MCF 10A (cell line): ENCODE measurements around the gene IL1RAPL2. TPM values are rescaled to one million over a fixed set of nuclear protein-coding genes. Genes with fewer than 3 reads are reported as not detected.

Experiments
- BruUV-seq: library from RNA; stranded (reverse); fragments of 400-500 nt; replicated peaks from 2 replicates; lab custom pipeline; 2021; lab: Mats Ljungman, UMichigan
- CTCF ChIA-PET: fragments of 300-600 bp; sonication (Branson Sonifier 250); formaldehyde crosslinking; extraction: SDS; loops from one replicate; lab custom pipeline; 2021; ENCODE audit warnings: antibody characterized with exemption, inconsistent platforms; lab: Yijun Ruan, JAX
- POLR2A ChIA-PET: fragments of 300-600, 350-650 bp; sonication (Branson Sonifier 250); formaldehyde crosslinking; extraction: SDS; loops from one replicate; lab custom pipeline; 2020; ENCODE audit warnings: antibody characterized with exemption, inconsistent platforms; lab: Yijun Ruan, JAX
- DNase-seq: peaks from one replicate; pipeline ENCODE4 v3.0.0-alpha.2; 2018; ENCODE audit not compliant: unreplicated experiment
- H3K27ac Mint-ChIP-seq: one replicate; pipeline ENCODE4 v1.8.0; 2022; ENCODE audit warnings: mild to moderate bottlenecking, low read depth, mixed read lengths; ENCODE audit not compliant: unreplicated experiment
- H3K27me3 Mint-ChIP-seq: one replicate; pipeline ENCODE4 v1.8.0; 2022; ENCODE audit warnings: mixed read lengths; ENCODE audit not compliant: insufficient read depth, unreplicated experiment
- H3K36me3 Mint-ChIP-seq: one replicate; pipeline ENCODE4 v1.8.0; 2022; ENCODE audit warnings: mild to moderate bottlenecking, moderate library complexity, mixed read lengths; ENCODE audit not compliant: insufficient read depth, unreplicated experiment
- H3K4me1 Mint-ChIP-seq: one replicate; pipeline ENCODE4 v1.8.0; 2022; ENCODE audit warnings: mixed read lengths; ENCODE audit not compliant: insufficient read depth, unreplicated experiment
- H3K4me3 Mint-ChIP-seq: one replicate; pipeline ENCODE4 v1.8.0; 2022; ENCODE audit warnings: mild to moderate bottlenecking, moderate library complexity, mixed read lengths; ENCODE audit not compliant: unreplicated experiment
- H3K9me3 Mint-ChIP-seq: one replicate; pipeline ENCODE4 v1.8.0; 2022; ENCODE audit warnings: mixed read lengths; ENCODE audit not compliant: unreplicated experiment
- intact Hi-C: fragments of 100-400 bp; cut with micrococcal nuclease; formaldehyde crosslinking; loops from 2 replicates; pipeline ENCODE4 v1.14.1; 2022
- total RNA-seq: library from RNA; stranded (reverse); gene quantifications from 2 replicates; pipeline ENCODE4 v1.2.3, GENCODE V29; 2022
- TF ChIP-seq, protein P1 (sequence below): fragments of 200-600 bp; IDR thresholded peaks from one replicate; pipeline ENCODE4 v1.8.0; 2022; ENCODE audit warnings: antibody characterized with exemption, mild to moderate bottlenecking; ENCODE audit not compliant: unreplicated experiment

The IL1RAPL2 gene
- total RNA-seq, 1 experiment from 2014 or later: 4.4 TPM

- Mint-ChIP-seq H3K27ac (no peak overlapping the region), H3K36me3 (peaks cover 6% of the 10 kb centered on the region), H3K9me3 (peaks cover 6% of the 10 kb centered on the region), H3K4me1 (peaks cover 14% of the 10 kb centered on the region), H3K27me3 (peaks cover 83% of the 10 kb centered on the region), H3K4me3 (no peak overlapping the region)
- TF ChIP-seq, protein P1, sequence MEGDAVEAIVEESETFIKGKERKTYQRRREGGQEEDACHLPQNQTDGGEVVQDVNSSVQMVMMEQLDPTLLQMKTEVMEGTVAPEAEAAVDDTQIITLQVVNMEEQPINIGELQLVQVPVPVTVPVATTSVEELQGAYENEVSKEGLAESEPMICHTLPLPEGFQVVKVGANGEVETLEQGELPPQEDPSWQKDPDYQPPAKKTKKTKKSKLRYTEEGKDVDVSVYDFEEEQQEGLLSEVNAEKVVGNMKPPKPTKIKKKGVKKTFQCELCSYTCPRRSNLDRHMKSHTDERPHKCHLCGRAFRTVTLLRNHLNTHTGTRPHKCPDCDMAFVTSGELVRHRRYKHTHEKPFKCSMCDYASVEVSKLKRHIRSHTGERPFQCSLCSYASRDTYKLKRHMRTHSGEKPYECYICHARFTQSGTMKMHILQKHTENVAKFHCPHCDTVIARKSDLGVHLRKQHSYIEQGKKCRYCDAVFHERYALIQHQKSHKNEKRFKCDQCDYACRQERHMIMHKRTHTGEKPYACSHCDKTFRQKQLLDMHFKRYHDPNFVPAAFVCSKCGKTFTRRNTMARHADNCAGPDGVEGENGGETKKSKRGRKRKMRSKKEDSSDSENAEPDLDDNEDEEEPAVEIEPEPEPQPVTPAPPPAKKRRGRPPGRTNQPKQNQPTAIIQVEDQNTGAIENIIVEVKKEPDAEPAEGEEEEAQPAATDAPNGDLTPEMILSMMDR: no peak
- intact Hi-C loops: loop anchor here (10.0 kb wide), 1 partner anchor 232 kb away; no protein-coding TSS in a partner anchor
- ChIA-PET POLR2A (interaction anchor here (1.0 kb wide), 1 partner anchor 9 kb away, joined by 4 read pairs; no protein-coding TSS in a partner anchor), CTCF (interaction anchor here (1.2 to 2.1 kb wide), 2 partner anchors 505 to 776 kb away, joined by 4 to 5 read pairs; no protein-coding TSS in a partner anchor)
- DNase-seq: no peak
- no TSS peak for BruUV-seq
These were observed 1130.9 kb downstream of the IL1RAPL2 start for GRCh38 chrX:105696870-105697269.

DNA sequence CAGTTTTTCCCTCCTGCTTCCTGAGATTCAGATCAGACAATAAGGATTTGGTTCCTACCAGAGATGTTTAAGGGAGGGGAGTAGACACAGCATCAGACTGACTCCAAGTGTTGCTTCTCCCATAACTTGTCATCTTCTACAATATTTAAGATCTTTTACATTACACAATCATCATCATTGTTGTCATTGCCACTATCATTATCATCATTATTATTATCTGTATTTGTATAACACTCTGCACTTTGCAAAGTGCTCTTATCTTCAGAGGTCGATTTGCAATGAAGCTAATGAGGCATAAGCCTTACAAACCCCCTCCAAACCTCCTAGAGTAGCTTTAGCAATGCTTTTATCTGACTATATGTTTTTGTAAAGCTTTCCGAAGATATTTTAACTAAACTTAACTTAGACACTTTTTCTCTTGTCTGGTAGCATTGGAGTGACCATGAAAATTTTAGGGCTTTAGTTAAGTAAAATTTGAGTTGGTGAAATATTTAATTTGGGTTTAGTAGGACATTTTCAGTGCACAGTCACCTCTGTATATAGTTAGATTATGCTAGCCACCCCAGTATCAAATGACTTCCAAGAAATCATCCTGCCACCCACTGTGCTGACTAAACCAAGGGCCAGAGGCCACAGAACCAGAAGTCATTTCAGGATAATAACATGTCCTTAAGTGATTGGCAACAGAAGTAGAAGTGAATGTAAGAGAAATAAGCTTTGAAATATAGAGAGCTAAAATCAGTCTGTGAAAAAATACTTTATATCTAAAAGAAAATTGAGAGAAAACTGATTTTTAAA, 1132.2 kb downstream of the IL1RAPL2 start:
- peaks cover 78% of the 10 kb centered on the region for H3K27me3 Mint-ChIP-seq
- no peak overlapping the region for H3K27ac Mint-ChIP-seq
- H3K4me1 Mint-ChIP-seq: peaks cover 14% of the 10 kb centered on the region
- DNase-seq: peak; percentile 16
- H3K36me3 Mint-ChIP-seq: no peaks in the 10 kb centered on the region
- no peak overlapping the region for H3K4me3 Mint-ChIP-seq
- BruUV-seq: no TSS peak
- intact Hi-C loops: loop anchor here (10.0 kb wide), 1 partner anchor 233 kb away; no protein-coding TSS in a partner anchor
- H3K9me3 Mint-ChIP-seq: peaks cover 5% of the 10 kb centered on the region
- TF ChIP-seq, protein P1: no peak
- POLR2A ChIA-PET: no interaction called here
- CTCF ChIA-PET: interaction anchor here (2.1 kb wide), 1 partner anchor 506 kb away, joined by 4 read pairs; no protein-coding TSS in a partner anchor

DNA sequence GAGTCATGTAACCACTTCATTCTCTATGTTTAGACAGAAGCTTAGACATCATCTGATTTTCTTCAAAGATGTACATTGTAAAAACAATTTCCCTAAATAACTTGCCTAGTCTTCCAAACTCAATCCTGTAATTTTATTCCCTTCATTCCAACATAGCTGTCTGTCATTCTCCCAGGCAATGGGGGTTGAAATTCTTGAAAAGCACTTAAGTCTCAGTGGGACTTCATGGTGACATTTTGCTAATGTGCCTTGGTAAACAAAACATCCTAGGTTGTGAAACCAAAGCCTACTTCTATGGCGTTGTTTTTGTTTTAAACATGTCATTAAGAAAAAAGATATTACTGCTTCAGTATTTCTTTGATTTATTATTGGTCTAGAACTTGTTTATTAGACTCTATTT, 1134.3 kb downstream of the IL1RAPL2 start:
- H3K9me3 Mint-ChIP-seq: no peaks in the 10 kb centered on the region
- H3K27ac Mint-ChIP-seq: peak overlapping the region; percentile 10
- DNase-seq: no peak
- no peak overlapping the region for H3K4me3 Mint-ChIP-seq
- H3K27me3 Mint-ChIP-seq: peaks cover 73% of the 10 kb centered on the region
- H3K4me1 Mint-ChIP-seq: peaks cover 14% of the 10 kb centered on the region
- no TSS peak for BruUV-seq
- POLR2A ChIA-PET: interaction anchor here (1.0 kb wide), 1 partner anchor 224 kb away, joined by 3 read pairs; no protein-coding TSS in a partner anchor
- H3K36me3 Mint-ChIP-seq: no peaks in the 10 kb centered on the region
- CTCF ChIA-PET: interaction anchor here (0.7 kb wide), 1 partner anchor 1581 kb away, joined by 4 read pairs; no protein-coding TSS in a partner anchor
- intact Hi-C loops: loop anchor here (5.0 to 10.0 kb wide), 2 partner anchors 146 to 383 kb away; no protein-coding TSS in a partner anchor
- TF ChIP-seq, protein P1: no peak
